ENCODE results near the gene RCBTB1.
A peak's percentile ranks its signal among the peaks of the same experiment; 100 is the strongest.

DNA sequence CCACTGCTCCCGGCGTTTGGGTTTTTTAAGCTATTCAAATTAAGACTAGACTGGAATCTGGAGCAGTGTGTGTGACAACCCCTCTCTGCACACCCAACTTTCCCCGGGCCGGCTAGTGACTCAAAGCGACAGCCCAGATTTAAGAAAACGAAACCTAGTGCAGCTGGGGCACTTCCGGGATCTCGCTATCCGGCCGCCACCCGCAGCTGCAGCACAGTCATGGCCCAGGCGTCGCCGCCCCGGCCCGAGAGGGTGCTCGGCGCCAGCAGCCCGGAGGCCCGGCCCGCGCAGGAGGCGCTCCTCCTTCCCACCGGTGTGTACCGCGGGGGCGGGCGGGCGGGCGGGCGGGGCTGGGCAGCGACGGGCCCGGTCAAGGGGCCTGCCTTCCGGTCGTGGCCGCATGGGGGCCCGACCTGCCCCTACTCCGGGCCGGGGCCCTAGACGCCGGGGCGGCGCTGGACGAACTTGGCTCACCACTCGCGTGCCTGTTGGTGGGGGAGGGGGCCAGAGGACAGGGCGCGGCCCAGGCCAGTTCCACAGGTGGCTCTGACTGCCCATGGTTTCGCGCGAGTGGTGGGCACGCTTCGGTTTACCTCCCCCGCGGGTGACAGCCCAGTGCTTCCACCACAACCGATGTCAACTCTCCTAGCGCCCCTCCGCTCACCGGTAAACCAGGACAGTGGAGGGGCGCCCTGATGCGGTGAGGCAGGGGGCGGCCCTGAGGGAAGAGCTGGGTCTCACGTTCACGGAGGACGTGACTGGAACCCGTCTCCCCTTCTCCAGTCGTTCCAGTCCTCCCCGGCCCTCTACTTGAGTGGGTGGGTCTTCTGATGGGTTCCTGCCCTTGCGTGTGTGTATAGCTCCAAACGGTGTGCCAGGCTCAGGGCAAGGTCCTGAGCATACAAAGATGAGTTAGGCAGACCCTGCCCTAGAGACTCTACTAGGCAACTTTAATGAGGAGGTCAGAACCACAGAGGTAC is 89.3 kb downstream of the RCBTB1 start, which contains the start of gene PHF11:
- no peak for TF ChIP-seq EZH2 (IDR thresholded peaks at IDR 0.05)
- TF ChIP-seq, protein P1, sequence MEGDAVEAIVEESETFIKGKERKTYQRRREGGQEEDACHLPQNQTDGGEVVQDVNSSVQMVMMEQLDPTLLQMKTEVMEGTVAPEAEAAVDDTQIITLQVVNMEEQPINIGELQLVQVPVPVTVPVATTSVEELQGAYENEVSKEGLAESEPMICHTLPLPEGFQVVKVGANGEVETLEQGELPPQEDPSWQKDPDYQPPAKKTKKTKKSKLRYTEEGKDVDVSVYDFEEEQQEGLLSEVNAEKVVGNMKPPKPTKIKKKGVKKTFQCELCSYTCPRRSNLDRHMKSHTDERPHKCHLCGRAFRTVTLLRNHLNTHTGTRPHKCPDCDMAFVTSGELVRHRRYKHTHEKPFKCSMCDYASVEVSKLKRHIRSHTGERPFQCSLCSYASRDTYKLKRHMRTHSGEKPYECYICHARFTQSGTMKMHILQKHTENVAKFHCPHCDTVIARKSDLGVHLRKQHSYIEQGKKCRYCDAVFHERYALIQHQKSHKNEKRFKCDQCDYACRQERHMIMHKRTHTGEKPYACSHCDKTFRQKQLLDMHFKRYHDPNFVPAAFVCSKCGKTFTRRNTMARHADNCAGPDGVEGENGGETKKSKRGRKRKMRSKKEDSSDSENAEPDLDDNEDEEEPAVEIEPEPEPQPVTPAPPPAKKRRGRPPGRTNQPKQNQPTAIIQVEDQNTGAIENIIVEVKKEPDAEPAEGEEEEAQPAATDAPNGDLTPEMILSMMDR (IDR thresholded peaks at IDR 0.05) = peak; percentile 39
- no peak for TF ChIP-seq EZH2phosphoT487 (IDR thresholded peaks at IDR 0.05)

Data from neural progenitor cell (in vitro differentiated cells).